ENCODE results near the gene SHANK1. TPM values are rescaled to one million over a fixed set of nuclear protein-coding genes. Genes with fewer than 3 reads are reported as not detected.

Gene SHANK1
- total and polyA plus RNA-seq, 2 experiments from 2014 or later, result 0.58 to 2.7 TPM

GRCh38 chr19:50702158-50702870 is 17.3 kb downstream of the SHANK1 start:
- Histone ChIP-seq H3K27me3 (replicated peaks; ENCODE audit: insufficient read depth) (no peaks in the 10 kb centered on the region), H3K79me2 (ENCODE audit: insufficient read depth) (no peaks in the 10 kb centered on the region), H3K4me1 (ENCODE audit: insufficient read depth) (no peaks in the 10 kb centered on the region), H3K36me3 (ENCODE audit: low read depth) (no peaks in the 10 kb centered on the region), H3K9me3 (ENCODE audit: low read depth) (no peaks in the 10 kb centered on the region), H3K9ac (no peak overlapping the region), H3K4me2 (ENCODE audit: unreplicated experiment) (no peak overlapping the region), H3F3A (ENCODE audit: insufficient read depth) (no peaks in the 10 kb centered on the region), H2AFZ (no peak overlapping the region), H3K9me2 (ENCODE audit: insufficient read depth) (no peaks in the 10 kb centered on the region), H3K4me3 (no peak overlapping the region), H3K27ac (no peak overlapping the region), H4K20me1 (ENCODE audit: insufficient read depth) (no peaks in the 10 kb centered on the region)
- no peak for DNase-seq
- in situ Hi-C loops (cut with MboI), result no loop called here
- WGBS, 2 experiments (ENCODE audit: low coverage in 1 of 2, low lambda C conversion rate in 2 of 2, missing lambda C conversion rate in 2 of 2), result 52 to 69% methylated on average over 12 to 23 of the region's 23 CpGs
- TF ChIP-seq EZH2phosphoT487 (IDR thresholded peaks at IDR 0.05; ENCODE audit: insufficient read depth, low read depth) (no peak), EZH2 (IDR thresholded peaks at IDR 0.05; ENCODE audit: insufficient read depth, poor library complexity, severe bottlenecking) (no peak)

GRCh38 chr19:50701367-50701985 is 18.1 kb downstream of the SHANK1 start:
- H3K4me1 ChIP-seq (ENCODE audit: insufficient read depth), result no peaks in the 10 kb centered on the region
- no peak for TF ChIP-seq EZH2phosphoT487 (IDR thresholded peaks at IDR 0.05; ENCODE audit: insufficient read depth, low read depth)
- TF ChIP-seq EZH2 (IDR thresholded peaks at IDR 0.05; ENCODE audit: insufficient read depth, poor library complexity, severe bottlenecking), result no peak
- in situ Hi-C loops (cut with MboI), result no loop called here
- H3K4me2 ChIP-seq (ENCODE audit: unreplicated experiment), result no peak overlapping the region
- no peak overlapping the region for H3K27ac ChIP-seq
- H3K9ac ChIP-seq, result no peak overlapping the region
- H3K36me3 ChIP-seq (ENCODE audit: low read depth), result no peaks in the 10 kb centered on the region
- no peak overlapping the region for H2AFZ ChIP-seq
- no peaks in the 10 kb centered on the region for H3K9me3 ChIP-seq (ENCODE audit: low read depth)
- no peaks in the 10 kb centered on the region for H3K9me2 ChIP-seq (ENCODE audit: insufficient read depth)
- no peak for DNase-seq
- H3K79me2 ChIP-seq (ENCODE audit: insufficient read depth), result no peaks in the 10 kb centered on the region
- H3K4me3 ChIP-seq, result no peak overlapping the region
- H3K27me3 ChIP-seq (replicated peaks; ENCODE audit: insufficient read depth), result no peaks in the 10 kb centered on the region
- 66 to 73% methylated on average over 13 of the region's 13 CpGs for WGBS, 2 experiments (ENCODE audit: low coverage in 1 of 2, low lambda C conversion rate in 2 of 2, missing lambda C conversion rate in 2 of 2)
- no peaks in the 10 kb centered on the region for H4K20me1 ChIP-seq (ENCODE audit: insufficient read depth)
- H3F3A ChIP-seq (ENCODE audit: insufficient read depth), result no peaks in the 10 kb centered on the region

- Histone ChIP-seq H3K79me2 (ENCODE audit: insufficient read depth) (no peaks in the 10 kb centered on the region), H4K20me1 (ENCODE audit: insufficient read depth) (no peaks in the 10 kb centered on the region), H3K36me3 (ENCODE audit: low read depth) (no peaks in the 10 kb centered on the region), H3K9me2 (ENCODE audit: insufficient read depth) (no peaks in the 10 kb centered on the region), H3K27me3 (replicated peaks; ENCODE audit: insufficient read depth) (peaks cover 12% of the 10 kb centered on the region), H3F3A (ENCODE audit: insufficient read depth) (no peaks in the 10 kb centered on the region), H3K9ac (no peak overlapping the region), H3K27ac (no peak overlapping the region), H3K4me1 (ENCODE audit: insufficient read depth) (no peaks in the 10 kb centered on the region), H3K4me2 (ENCODE audit: unreplicated experiment) (no peak overlapping the region), H3K9me3 (ENCODE audit: low read depth) (no peaks in the 10 kb centered on the region), H3K4me3 (no peak overlapping the region), H2AFZ (no peak overlapping the region)
- TF ChIP-seq EZH2 (IDR thresholded peaks at IDR 0.05; ENCODE audit: insufficient read depth, poor library complexity, severe bottlenecking) (no peak), EZH2phosphoT487 (IDR thresholded peaks at IDR 0.05; ENCODE audit: insufficient read depth, low read depth) (no peak)
- 43 to 50% methylated on average over 12 to 13 of the region's 13 CpGs for WGBS, 2 experiments (ENCODE audit: low coverage in 1 of 2, low lambda C conversion rate in 2 of 2, missing lambda C conversion rate in 2 of 2)
- in situ Hi-C loops (cut with MboI), result no loop called here
- no peak for DNase-seq
Observed at GRCh38 chr19:50697414-50698124, 22.0 kb downstream of the SHANK1 start.

- H3K4me2 ChIP-seq (ENCODE audit: unreplicated experiment), result no peak overlapping the region
- H4K20me1 ChIP-seq (ENCODE audit: insufficient read depth), result no peaks in the 10 kb centered on the region
- H3K4me1 ChIP-seq (ENCODE audit: insufficient read depth), result no peaks in the 10 kb centered on the region
- no peak overlapping the region for H3K27ac ChIP-seq
- no peak overlapping the region for H3K4me3 ChIP-seq
- 64 to 65% methylated on average over 11 to 15 of the region's 15 CpGs for WGBS, 2 experiments (ENCODE audit: low coverage in 1 of 2, low lambda C conversion rate in 2 of 2, missing lambda C conversion rate in 2 of 2)
- in situ Hi-C loops (cut with MboI), result no loop called here
- TF ChIP-seq EZH2 (IDR thresholded peaks at IDR 0.05; ENCODE audit: insufficient read depth, poor library complexity, severe bottlenecking), result no peak
- TF ChIP-seq EZH2phosphoT487 (IDR thresholded peaks at IDR 0.05; ENCODE audit: insufficient read depth, low read depth), result no peak
- H3K27me3 ChIP-seq (replicated peaks; ENCODE audit: insufficient read depth), result peaks cover 12% of the 10 kb centered on the region
- no peak for DNase-seq
- H3F3A ChIP-seq (ENCODE audit: insufficient read depth), result no peaks in the 10 kb centered on the region
- no peaks in the 10 kb centered on the region for H3K36me3 ChIP-seq (ENCODE audit: low read depth)
- no peak overlapping the region for H2AFZ ChIP-seq
- H3K9me2 ChIP-seq (ENCODE audit: insufficient read depth), result no peaks in the 10 kb centered on the region
- H3K9me3 ChIP-seq (ENCODE audit: low read depth), result no peaks in the 10 kb centered on the region
- H3K9ac ChIP-seq, result no peak overlapping the region
- H3K79me2 ChIP-seq (ENCODE audit: insufficient read depth), result no peaks in the 10 kb centered on the region
Observed at GRCh38 chr19:50696094-50696483, 23.5 kb downstream of the SHANK1 start.
